Panc1 (cell line): ENCODE measurements around the gene VPS18. TPM values are rescaled to one million over a fixed set of nuclear protein-coding genes. Genes with fewer than 3 reads are reported as not detected.

Experiments used
- ATAC-seq: fragments of 200-7000 bp; cut with Tn5 transposase; 2 replicates; pipeline ENCODE4 v1.9.1; 2020; ENCODE audit warnings: mild to moderate bottlenecking, moderate library complexity
- BruUV-seq: library from RNA; stranded (reverse); fragments of 400-500 nt; replicated peaks from 2 replicates; lab custom pipeline; 2021; lab: Mats Ljungman, UMichigan
- CTCF ChIA-PET: fragments of 300-600 bp; sonication (Branson Sonifier 250); formaldehyde crosslinking; loops from one replicate; lab custom pipeline; 2022; ENCODE audit warnings: antibody characterized with exemption; lab: Charles Lee
- POLR2A ChIA-PET: fragments of 300-600 bp; sonication (Branson Sonifier 250); formaldehyde crosslinking; loops from one replicate; lab custom pipeline; 2022; ENCODE audit warnings: antibody characterized with exemption; lab: Charles Lee
- DNase-seq: peaks from one replicate; pipeline ENCODE4 v3.0.0-alpha.2; 2010; ENCODE audit warnings: low read depth, low spot score
- H3K27ac ChIP-seq: 2 replicates; pipeline ENCODE4 v1.5.1; 2011; ENCODE audit warnings: mild to moderate bottlenecking, low read length, inconsistent platforms
- H3K27me3 ChIP-seq: fragments of 200-500 bp; sonication (Bioruptor generic); 2 replicates; pipeline ENCODE4 v1.6.0; 2014; ENCODE audit warnings: low read length, inconsistent platforms; ENCODE audit not compliant: control insufficient read depth, insufficient read depth
- H3K36me3 ChIP-seq: fragments of 200-500 bp; sonication (Bioruptor generic); 2 replicates; pipeline ENCODE4 v1.5.1; 2014; ENCODE audit warnings: inconsistent platforms, mild to moderate bottlenecking, low read length, moderate library complexity; ENCODE audit not compliant: control insufficient read depth, insufficient read depth
- H3K4me1 ChIP-seq: 2 replicates; pipeline ENCODE4 v1.5.1; 2011; ENCODE audit warnings: inconsistent platforms, mild to moderate bottlenecking, low read length, moderate library complexity; ENCODE audit not compliant: control insufficient read depth, insufficient read depth
- H3K4me3 ChIP-seq, 2 experiments: 2 replicates each; pipeline ENCODE4 v1.5.1; 2011 to 2012; ENCODE audit warnings: low read depth in 2 of 2, low read length in 2 of 2, mild to moderate bottlenecking in 2 of 2, inconsistent platforms in 1 of 2, moderate library complexity in 1 of 2
- H3K9me3 ChIP-seq: fragments of 200-500 bp; sonication (Bioruptor generic); 2 replicates; pipeline ENCODE4 v1.5.1; 2014; ENCODE audit warnings: low read depth, mild to moderate bottlenecking, inconsistent platforms, low read length, moderate library complexity; ENCODE audit not compliant: control insufficient read depth, insufficient read depth
- CTCF ChIP-seq: fragments of 450-650 bp; IDR thresholded peaks from 2 replicates; pipeline ENCODE4 v1.5.1; 2017; ENCODE audit warnings: mild to moderate bottlenecking
- POLR2AphosphoS5 ChIP-seq: IDR thresholded peaks from 2 replicates; pipeline ENCODE4 v1.6.1; 2012; ENCODE audit warnings: mild to moderate bottlenecking, low read depth, low read length, moderate library complexity
- REST ChIP-seq, 2 experiments: IDR thresholded peaks; 2 replicates each; pipeline ENCODE4 v1.6.1; 2011 to 2012; ENCODE audit warnings: low read depth in 2 of 2, control low read depth in 1 of 2, low read length in 1 of 2, mild to moderate bottlenecking in 1 of 2, moderate library complexity in 1 of 2; ENCODE audit not compliant: insufficient read depth in 1 of 2
- SIN3A ChIP-seq: IDR thresholded peaks from 2 replicates; pipeline ENCODE4 v1.6.1; 2012; ENCODE audit warnings: low read depth, mild to moderate bottlenecking, low read length, moderate library complexity, borderline replicate concordance; ENCODE audit not compliant: insufficient read depth
- TCF7L2 ChIP-seq: IDR thresholded peaks from 2 replicates; pipeline ENCODE4 v1.6.1; 2011; ENCODE audit warnings: mild to moderate bottlenecking, low read depth, low read length, inconsistent platforms
- in situ Hi-C: cut with HindIII; loops from 2 replicates; pipeline ENCODE4 v1.10.0; 2016; ENCODE audit warnings: low sequenced_read_pairs, low pct_unique_long_range_greater_than_20kb
- intact Hi-C: fragments of 100-400 bp; cut with micrococcal nuclease; formaldehyde crosslinking; loops from one replicate; pipeline ENCODE4 v1.10.0; 2022; ENCODE audit not compliant: unreplicated experiment
- total RNA-seq: library from RNA; stranded (reverse); gene quantifications from one replicate; pipeline ENCODE4 v1.2.1, GENCODE V29; 2021; ENCODE audit not compliant: unreplicated experiment

Gene VPS18
- total RNA-seq, 1 experiment from 2014 or later, result 46.7 TPM

- in situ Hi-C loops, result no loop called here
- POLR2A ChIA-PET, result no interaction called here
- Histone ChIP-seq H3K4me1 (peaks cover 9% of the 10 kb centered on the region; the same call in 1 of the 2 replicates), H3K9me3 (no peaks in the 10 kb centered on the region), H3K4me3 (no peak overlapping the region), H3K36me3 (no peaks in the 10 kb centered on the region), H3K27me3 (no peaks in the 10 kb centered on the region), H3K27ac (no peak overlapping the region)
- intact Hi-C loops, result no loop called here
- TF ChIP-seq SIN3A (no peak), POLR2AphosphoS5 (no peak), CTCF (no peak), REST (IDR thresholded peaks at IDR 0.05; ENCODE audit: insufficient read depth in 1 of 2, low read depth in 2 of 2, low read length in 1 of 2) (no peak), TCF7L2 (no peak)
- no TSS peak for BruUV-seq
- DNase-seq (no peak), ATAC-seq (no peak)
- CTCF ChIA-PET, result interaction anchor here (0.6 to 3.9 kb wide), 5 partner anchors 10 to 38 kb away, joined by 3 to 74 read pairs (median 65); partner anchors contain the start of genes RHOV and VPS18
These were observed 37.5 kb upstream of the VPS18 start for GRCh38 chr15:40856746-40857145.

- in situ Hi-C loops (no loop called here), intact Hi-C loops (loop anchor here (2.0 kb wide), 1 partner anchor 35 kb away; no protein-coding TSS in a partner anchor)
- ATAC-seq, result peak; percentile 90
- Histone ChIP-seq H3K27ac (peak overlapping the region; percentile 40; the same call in 1 of the 2 replicates), H3K27me3 (no peaks in the 10 kb centered on the region), H3K4me3 (no peak overlapping the region), H3K4me1 (peaks cover 9% of the 10 kb centered on the region; the same call in 1 of the 2 replicates), H3K9me3 (no peaks in the 10 kb centered on the region), H3K36me3 (no peaks in the 10 kb centered on the region)
- DNase-seq, result peak; percentile 69
- BruUV-seq, result no TSS peak
- TF ChIP-seq TCF7L2 (no peak), POLR2AphosphoS5 (no peak), SIN3A (no peak), CTCF (peak; percentile 98), REST (IDR thresholded peaks at IDR 0.05; ENCODE audit: insufficient read depth in 1 of 2, low read depth in 2 of 2, low read length in 1 of 2) (0 out of 4 replicates have a peak, but pooled peaks of 1 of the 2 experiments have one; percentile 29)
- CTCF ChIA-PET, result interaction anchor here (0.6 to 3.9 kb wide), 16 partner anchors 9 to 513 kb away, joined by 3 to 74 read pairs (median 4); partner anchors contain the start of genes RAD51, RHOV and VPS18
- POLR2A ChIA-PET, result interaction anchor here (0.9 kb wide), 1 partner anchor 36 kb away, joined by 5 read pairs; the partner anchor contains the start of gene VPS18
These were observed 36.5 kb upstream of the VPS18 start for GRCh38 chr15:40857601-40858341.
